ENCODE data around the gene PAX5. TPM values are rescaled to one million over a fixed set of nuclear protein-coding genes. Genes with fewer than 3 reads are reported as not detected.
A peak's percentile ranks its signal among the peaks of the same experiment; 100 is the strongest.

Gene PAX5
- total RNA-seq, 1 experiment from 2014 or later = 0.39 TPM

- H3K4me1 ChIP-seq (ENCODE audit: insufficient read depth, low read length) = peaks cover 4% of the 10 kb centered on the region; the same call in 1 of the 2 replicates
- Mint-ChIP-seq H3K4me1 (peaks cover 17 to 28% of the 10 kb centered on the region in 2 experiments), H3K36me3 (ENCODE audit: insufficient read depth in 1 of 3, low read depth in 3 of 3) (no peaks in the 10 kb centered on the region), H3K27ac (0 out of 7 replicates have a peak overlapping the region, but pooled peaks of 1 of the 3 experiments have one; percentile 44), H3K4me3 (no peak overlapping the region), H3K27me3 (ENCODE audit: low read depth) (peaks cover 7% of the 10 kb centered on the region; the same call in 1 of the 2 replicates), H3K9me3 (no peaks in the 10 kb centered on the region; a peak in 3 of 5 replicates)
- no peak overlapping the region for H2BK15ac ChIP-seq (ENCODE audit: low read depth, low read length)
- peaks cover 3% of the 10 kb centered on the region; the same call in 1 of the 2 replicates for H3K27me3 ChIP-seq (ENCODE audit: insufficient read depth, low read length)
- no peak overlapping the region for H3K23ac ChIP-seq (ENCODE audit: insufficient read length, low read depth, low read length)
- H2BK5ac ChIP-seq (ENCODE audit: insufficient read length, low read length) = no peak overlapping the region
- no peak overlapping the region for H3K4ac ChIP-seq (ENCODE audit: low read depth, low read length)
- H3K4me2 ChIP-seq (ENCODE audit: insufficient read depth, insufficient read length, low read length) = no peak overlapping the region
- H4K20me1 ChIP-seq (ENCODE audit: control insufficient read depth, insufficient read depth, insufficient read length) = no peaks in the 10 kb centered on the region
- H3K9me3 ChIP-seq (ENCODE audit: control insufficient read depth, low read depth, low read length) = no peaks in the 10 kb centered on the region
- H3K79me1 ChIP-seq (ENCODE audit: insufficient read depth, low read depth, low read length, poor library complexity, severe bottlenecking) = no peaks in the 10 kb centered on the region
- no CpG with 5 or more reads among the region's 7 CpGs for WGBS (ENCODE audit: extremely low coverage, insufficient read length, low lambda C conversion rate)
- H2BK12ac ChIP-seq (ENCODE audit: insufficient read length, low read depth, low read length) = no peak overlapping the region
- H4K8ac ChIP-seq (replicated peaks; ENCODE audit: insufficient read length, low read depth, low read length) = no peak overlapping the region
- no peak overlapping the region for H2BK20ac ChIP-seq (ENCODE audit: low read depth, low read length, poor library complexity, severe bottlenecking)
- H2AFZ ChIP-seq (ENCODE audit: low read length) = no peak overlapping the region
- H3T11ph ChIP-seq (ENCODE audit: low read length) = no peak overlapping the region
- no peak overlapping the region for H2AK5ac ChIP-seq (ENCODE audit: insufficient read length, low read length)
- H3K27ac ChIP-seq (ENCODE audit: insufficient read length, low read depth, low read length) = no peak overlapping the region
- H4K5ac ChIP-seq (ENCODE audit: insufficient read length, low read depth, low read length) = no peak overlapping the region
- no peaks in the 10 kb centered on the region for H3K79me2 ChIP-seq (ENCODE audit: insufficient read depth, low read length)
- peaks cover 7% of the 10 kb centered on the region for H3K23me2 ChIP-seq (ENCODE audit: insufficient read length, low read depth, low read length, poor library complexity, severe bottlenecking)
- H3K9ac ChIP-seq (ENCODE audit: extremely low read depth, insufficient read length, low read length) = no peak overlapping the region
- DNase-seq = no peak
- no peak overlapping the region for H4K91ac ChIP-seq (ENCODE audit: insufficient read length, low read depth, low read length)
- H3K14ac ChIP-seq (ENCODE audit: insufficient read depth, low read length) = no peak overlapping the region
- no peak overlapping the region for H3K18ac ChIP-seq (ENCODE audit: insufficient read length, low read depth, low read length)
- H2BK120ac ChIP-seq (ENCODE audit: low read depth, low read length, poor library complexity, severe bottlenecking) = no peak overlapping the region
- H3K56ac ChIP-seq (ENCODE audit: insufficient read length, low read depth, low read length) = no peak overlapping the region
- TF ChIP-seq CTCF (conservative IDR thresholded peaks at IDR 0.05) = no peak
These were observed 218.3 kb downstream of the PAX5 start for GRCh38 chr9:36815566-36816348.
